DND-41 (cell line): ENCODE measurements around the gene RNF145.

Experiments used
- EZH2 ChIP-seq: IDR thresholded peaks from 3 replicates; pipeline ENCODE4 v1.6.1; 2012; ENCODE audit warnings: borderline replicate concordance, low read depth, mild to moderate bottlenecking, moderate library complexity, low read length, inconsistent platforms; ENCODE audit not compliant: severe bottlenecking
- TF ChIP-seq, protein P1 (sequence below): IDR thresholded peaks from 2 replicates; pipeline ENCODE4 v1.5.1; 2012; ENCODE audit warnings: borderline replicate concordance, low read length, moderate library complexity, mild to moderate bottlenecking; ENCODE audit not compliant: poor library complexity, severe bottlenecking; ENCODE audit errors: extremely low read depth

DNA sequence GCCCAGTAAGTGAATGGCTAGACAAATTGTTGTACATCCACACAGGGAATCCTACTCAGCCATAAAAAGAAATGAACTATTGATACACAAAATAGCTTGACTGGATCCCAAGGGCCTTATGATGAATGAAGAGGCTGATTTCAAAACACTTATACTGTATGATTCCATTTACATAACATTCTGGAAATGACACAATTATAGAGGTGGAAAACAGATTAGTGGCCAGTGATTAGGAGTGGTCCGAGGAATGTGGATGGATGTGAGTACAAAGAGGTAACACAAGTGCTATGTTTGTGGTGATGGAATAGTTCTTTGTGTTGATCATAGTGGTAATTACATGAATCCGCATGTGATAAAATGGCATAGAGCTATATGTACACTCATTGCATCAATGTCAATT, 49.0 kb upstream of the RNF145 start:
- TF ChIP-seq EZH2 = no peak
- TF ChIP-seq, protein P1, sequence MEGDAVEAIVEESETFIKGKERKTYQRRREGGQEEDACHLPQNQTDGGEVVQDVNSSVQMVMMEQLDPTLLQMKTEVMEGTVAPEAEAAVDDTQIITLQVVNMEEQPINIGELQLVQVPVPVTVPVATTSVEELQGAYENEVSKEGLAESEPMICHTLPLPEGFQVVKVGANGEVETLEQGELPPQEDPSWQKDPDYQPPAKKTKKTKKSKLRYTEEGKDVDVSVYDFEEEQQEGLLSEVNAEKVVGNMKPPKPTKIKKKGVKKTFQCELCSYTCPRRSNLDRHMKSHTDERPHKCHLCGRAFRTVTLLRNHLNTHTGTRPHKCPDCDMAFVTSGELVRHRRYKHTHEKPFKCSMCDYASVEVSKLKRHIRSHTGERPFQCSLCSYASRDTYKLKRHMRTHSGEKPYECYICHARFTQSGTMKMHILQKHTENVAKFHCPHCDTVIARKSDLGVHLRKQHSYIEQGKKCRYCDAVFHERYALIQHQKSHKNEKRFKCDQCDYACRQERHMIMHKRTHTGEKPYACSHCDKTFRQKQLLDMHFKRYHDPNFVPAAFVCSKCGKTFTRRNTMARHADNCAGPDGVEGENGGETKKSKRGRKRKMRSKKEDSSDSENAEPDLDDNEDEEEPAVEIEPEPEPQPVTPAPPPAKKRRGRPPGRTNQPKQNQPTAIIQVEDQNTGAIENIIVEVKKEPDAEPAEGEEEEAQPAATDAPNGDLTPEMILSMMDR = no peak
